GM19035 (cell line): ENCODE data around the gene SP6.

Source experiments
- ATAC-seq: cut with Tn5 transposase; IDR thresholded peaks from one replicate; pipeline ENCODE4 v1.9.1; 2021; ENCODE audit not compliant: unreplicated experiment

The SP6 gene

GRCh38 chr17:47813512-47814031, 37.4 kb downstream of the SP6 start:
- ATAC-seq: no peak

GRCh38 chr17:47813077-47813476, 37.9 kb downstream of the SP6 start:
- no peak for ATAC-seq

GRCh38 chr17:47812146-47812920, 38.6 kb downstream of the SP6 start:
- ATAC-seq: no peak

GRCh38 chr17:47811709-47812108, 39.3 kb downstream of the SP6 start:
- ATAC-seq: no peak

GRCh38 chr17:47810901-47811635, 39.9 kb downstream of the SP6 start:
- no peak for ATAC-seq

- ATAC-seq: no peak
These were observed 40.7 kb downstream of the SP6 start for GRCh38 chr17:47810200-47810821.

- no peak for ATAC-seq
These were observed 42.0 kb downstream of the SP6 start for GRCh38 chr17:47808830-47809480.

GRCh38 chr17:47808036-47808829, 42.7 kb downstream of the SP6 start:
- ATAC-seq: no peak

GRCh38 chr17:47807421-47807820, 43.5 kb downstream of the SP6 start:
- ATAC-seq: no peak

GRCh38 chr17:47806913-47807255, 44.1 kb downstream of the SP6 start:
- no peak for ATAC-seq

GRCh38 chr17:47806026-47806912, 44.7 kb downstream of the SP6 start:
- ATAC-seq: no peak

GRCh38 chr17:47804461-47804860, 46.5 kb downstream of the SP6 start:
- ATAC-seq: no peak

GRCh38 chr17:47803751-47804150, 47.2 kb downstream of the SP6 start:
- ATAC-seq: no peak

GRCh38 chr17:47803201-47803600, 47.8 kb downstream of the SP6 start:
- no peak for ATAC-seq

- ATAC-seq: no peak
These were observed 48.5 kb downstream of the SP6 start for GRCh38 chr17:47802341-47803022.

GRCh38 chr17:47801906-47802305, 49.1 kb downstream of the SP6 start:
- no peak for ATAC-seq

GRCh38 chr17:47801176-47801765, 49.7 kb downstream of the SP6 start:
- ATAC-seq: no peak

- no peak for ATAC-seq
These were observed 50.3 kb downstream of the SP6 start for GRCh38 chr17:47800686-47801085.

GRCh38 chr17:47797797-47798196, 53.2 kb downstream of the SP6 start:
- ATAC-seq: no peak
